VCaP (cell line): ENCODE results near the gene COL6A6.

ENCODE experiments used
- H3K27ac ChIP-seq: fragments of 450-650 bp; 2 replicates; pipeline ENCODE4 v1.5.1; 2017
- CTCF ChIP-seq: fragments of 450-650 bp; conservative IDR thresholded peaks from 2 replicates; pipeline ENCODE4 v1.5.1; 2017; ENCODE audit warnings: mild to moderate bottlenecking, moderate library complexity

Gene COL6A6

GRCh38 chr3:130516645-130517512 lies at the start of gene COL6A6:
Gene COL6A6, plus strand, starts transcription at chr3:130517177. Its CDS starts 43,188 bp downstream, at chr3:130560365.
- TF ChIP-seq CTCF, result no peak
- H3K27ac ChIP-seq, result no peak within 1 kb of the TSS

GRCh38 chr3:130468311-130468710 lies 48.7 kb upstream of the COL6A6 start:
- no peak for TF ChIP-seq CTCF
- no peak overlapping the region for H3K27ac ChIP-seq

GRCh38 chr3:130470126-130470525 lies 46.9 kb upstream of the COL6A6 start:
- no peak for TF ChIP-seq CTCF
- H3K27ac ChIP-seq, result no peak overlapping the region

- no peak for TF ChIP-seq CTCF
- no peak overlapping the region for H3K27ac ChIP-seq
Observed at GRCh38 chr3:130473416-130473815, 43.6 kb upstream of the COL6A6 start.

- peak; percentile 77 for TF ChIP-seq CTCF
- H3K27ac ChIP-seq, result no peak overlapping the region
Observed at GRCh38 chr3:130480736-130481135, 36.2 kb upstream of the COL6A6 start.

GRCh38 chr3:130488288-130488687 lies 28.7 kb upstream of the COL6A6 start:
- TF ChIP-seq CTCF, result no peak
- no peak overlapping the region for H3K27ac ChIP-seq

- TF ChIP-seq CTCF, result no peak
- H3K27ac ChIP-seq, result no peak overlapping the region
Observed at GRCh38 chr3:130488769-130489450, 28.1 kb upstream of the COL6A6 start.
